GM21825 (cell line): Measurements from ENCODE around the gene TIE1.
"Not testable (repeated sequence)": the region's sequence is repeated elsewhere in the genome, so short reads cannot be mapped to it uniquely, and the experiment has no call there.

Source experiments
- ATAC-seq: cut with Tn5 transposase; IDR thresholded peaks from one replicate; pipeline ENCODE4 v1.9.1; 2021; ENCODE audit warnings: mild to moderate bottlenecking, moderate library complexity; ENCODE audit not compliant: unreplicated experiment

Gene TIE1

DNA sequence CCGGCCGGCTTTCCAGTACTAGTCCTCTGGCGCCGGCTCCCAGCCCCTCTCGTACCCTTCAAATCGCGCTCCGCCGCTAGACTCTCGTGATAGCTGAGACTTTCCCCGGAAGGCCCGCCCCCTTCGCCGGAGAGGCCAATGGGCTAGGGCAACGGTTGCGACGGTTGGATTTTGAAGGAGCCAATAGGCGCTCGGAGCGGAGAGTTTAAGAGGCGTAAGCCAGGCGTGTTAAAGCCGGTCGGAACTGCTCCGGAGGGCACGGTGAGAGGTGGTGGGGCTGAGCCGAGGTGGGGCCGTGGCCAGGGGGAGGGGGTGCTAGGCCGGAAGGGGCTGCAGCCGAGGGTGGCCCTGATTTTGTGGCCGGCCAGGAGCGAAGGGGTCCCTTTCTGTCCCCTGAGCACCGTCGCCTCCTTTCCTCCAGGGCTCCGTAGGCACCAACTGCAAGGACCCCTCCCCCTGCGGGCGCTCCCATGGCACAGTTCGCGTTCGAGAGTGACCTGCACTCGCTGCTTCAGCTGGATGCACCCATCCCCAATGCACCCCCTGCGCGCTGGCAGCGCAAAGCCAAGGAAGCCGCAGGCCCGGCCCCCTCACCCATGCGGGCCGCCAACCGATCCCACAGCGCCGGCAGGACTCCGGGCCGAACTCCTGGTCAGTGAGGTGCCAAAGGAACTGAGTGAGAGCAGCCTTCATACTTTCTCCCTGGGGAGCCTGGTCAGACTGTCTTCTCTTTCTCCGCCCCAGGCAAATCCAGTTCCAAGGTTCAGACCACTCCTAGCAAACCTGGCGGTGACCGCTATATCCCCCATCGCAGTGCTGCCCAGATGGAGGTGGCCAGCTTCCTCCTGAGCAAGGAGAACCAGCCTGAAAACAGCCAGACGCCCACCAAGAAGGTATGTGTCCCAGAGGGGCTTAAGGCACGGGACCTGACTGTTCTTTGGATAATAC is 58.2 kb downstream of the TIE1 start, which contains the start of gene CDC20:
Gene CDC20 (plus strand): TSS at position 236 of the 948 bp plus-strand sequence. CDS start 235 bp downstream, at position 471.
- peak; percentile 94 for ATAC-seq

DNA sequence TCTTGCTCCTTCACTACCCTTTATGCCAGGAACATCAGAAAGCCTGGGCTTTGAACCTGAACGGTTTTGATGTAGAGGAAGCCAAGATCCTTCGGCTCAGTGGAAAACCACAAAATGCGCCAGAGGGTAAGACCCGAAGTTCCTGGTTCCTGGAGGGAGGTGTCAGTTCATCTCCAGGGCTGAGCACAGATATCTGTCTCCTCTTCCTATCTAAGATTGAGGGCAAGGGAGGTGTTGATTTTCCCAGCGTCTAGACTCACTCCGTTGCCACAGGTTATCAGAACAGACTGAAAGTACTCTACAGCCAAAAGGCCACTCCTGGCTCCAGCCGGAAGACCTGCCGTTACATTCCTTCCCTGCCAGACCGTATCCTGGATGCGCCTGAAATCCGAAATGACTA is 58.9 kb downstream of the TIE1 start:
- no peak for ATAC-seq

DNA sequence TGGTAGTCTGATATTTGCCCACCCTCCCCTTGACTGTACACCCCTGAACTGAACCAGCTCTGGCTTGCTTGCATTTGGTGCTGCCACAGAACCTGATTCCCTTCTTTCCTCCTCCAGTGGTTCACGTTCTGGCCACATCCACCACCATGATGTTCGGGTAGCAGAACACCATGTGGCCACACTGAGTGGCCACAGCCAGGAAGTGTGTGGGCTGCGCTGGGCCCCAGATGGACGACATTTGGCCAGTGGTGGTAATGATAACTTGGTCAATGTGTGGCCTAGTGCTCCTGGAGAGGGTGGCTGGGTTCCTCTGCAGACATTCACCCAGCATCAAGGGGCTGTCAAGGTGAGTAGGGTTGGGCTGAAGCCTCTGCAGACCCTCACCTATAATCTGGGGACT is 59.8 kb downstream of the TIE1 start:
- ATAC-seq: no peak

DNA sequence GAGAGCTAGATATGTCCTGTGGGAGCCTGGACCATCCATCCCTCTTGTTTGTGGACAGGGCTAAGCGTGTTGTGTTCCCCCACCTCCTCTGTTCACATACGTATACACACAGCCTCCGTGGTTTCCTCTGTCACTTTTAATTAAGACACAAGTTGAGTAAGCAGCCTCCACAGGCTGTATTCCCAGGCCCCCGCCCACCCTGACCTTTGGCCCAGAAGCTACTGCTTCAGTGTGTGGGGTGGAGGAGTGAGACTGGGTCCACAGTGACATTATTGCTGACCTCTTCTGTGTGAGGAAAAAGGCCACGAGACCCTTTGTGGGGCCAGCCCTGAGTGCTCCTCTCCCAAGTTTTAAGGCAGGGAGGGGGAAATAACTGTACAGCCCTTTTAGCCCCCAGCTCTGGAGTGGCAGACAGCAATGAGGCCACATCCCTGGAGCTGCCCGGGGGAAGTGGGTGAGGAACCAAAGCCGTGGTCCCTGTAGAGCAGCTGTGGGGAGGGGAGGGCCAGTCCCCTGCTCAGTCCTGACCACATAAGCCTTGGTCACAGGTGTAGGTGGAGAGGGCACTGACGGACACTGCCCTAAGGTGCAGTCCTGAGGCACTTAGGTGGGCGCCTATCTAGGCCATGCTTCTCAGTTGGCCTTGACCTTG is 62.6 kb downstream of the TIE1 start:
- no peak for ATAC-seq

DNA sequence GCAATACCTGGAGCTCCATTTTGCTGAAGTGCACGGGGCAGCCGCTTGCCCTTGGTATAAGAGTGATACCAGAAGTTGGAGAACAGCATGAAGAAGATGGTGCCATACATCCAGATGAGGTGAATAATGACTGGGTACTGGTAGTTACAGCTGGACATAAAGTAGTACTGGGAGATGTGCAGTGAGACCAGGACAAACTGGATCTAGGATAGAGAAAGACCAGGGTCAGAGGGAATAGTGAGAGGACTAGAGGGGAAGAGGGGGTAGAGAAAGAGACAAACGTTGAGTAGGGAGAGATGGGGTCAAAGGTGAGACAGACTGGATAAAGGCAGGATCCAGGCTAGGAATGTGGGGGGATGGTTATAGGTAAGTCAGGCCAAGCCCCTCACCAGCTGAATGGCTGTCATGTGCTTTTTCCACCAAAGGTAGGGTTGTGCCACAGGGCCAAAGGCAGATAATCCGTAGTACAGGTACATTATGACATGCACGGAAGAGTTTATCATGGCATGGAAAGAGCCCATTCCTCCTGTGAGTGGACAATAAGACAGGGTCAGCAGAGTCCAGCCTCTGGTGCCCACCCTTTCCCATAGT is 63.2 kb downstream of the TIE1 start:
- ATAC-seq: no peak

DNA sequence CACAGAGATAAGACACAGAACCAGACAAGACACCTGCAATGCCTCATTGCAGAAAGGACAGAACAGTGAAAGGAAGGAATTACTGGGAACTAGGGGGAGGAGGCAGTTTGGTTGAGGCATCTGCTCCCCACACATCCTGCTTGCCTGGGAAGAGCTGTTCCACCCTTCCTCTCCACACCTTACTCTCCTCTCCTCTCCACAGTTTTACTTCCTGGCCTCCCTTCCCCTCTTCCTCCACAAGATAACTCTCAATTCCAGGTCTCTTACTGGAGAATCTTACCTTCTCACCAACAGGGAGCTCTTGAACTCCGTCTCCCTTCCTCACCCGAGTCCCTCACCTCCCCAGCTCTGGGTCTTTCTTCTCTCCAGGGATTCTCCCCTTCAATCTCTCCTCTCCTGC is 64.9 kb downstream of the TIE1 start:
- ATAC-seq: no peak

DNA sequence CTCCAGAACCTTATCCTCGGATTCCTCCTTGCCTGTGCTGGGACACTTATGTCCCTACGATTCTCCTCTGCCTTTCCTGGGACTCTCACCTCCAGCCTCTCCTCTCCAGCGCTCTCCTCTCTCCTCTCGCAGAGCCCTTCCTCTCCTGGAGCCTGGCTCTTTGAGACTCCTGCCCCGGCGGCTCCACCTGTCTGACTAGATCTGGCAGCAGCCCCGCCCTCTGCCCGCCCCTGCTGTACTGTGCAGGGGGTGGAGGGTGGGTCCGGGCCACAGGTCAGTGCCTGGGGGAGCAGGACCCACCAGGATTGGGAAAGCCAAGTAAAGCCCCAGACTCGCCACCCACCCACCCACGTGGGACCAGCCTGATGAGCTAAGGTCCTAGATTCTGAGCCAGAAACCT is 65.4 kb downstream of the TIE1 start:
- ATAC-seq: no peak

DNA sequence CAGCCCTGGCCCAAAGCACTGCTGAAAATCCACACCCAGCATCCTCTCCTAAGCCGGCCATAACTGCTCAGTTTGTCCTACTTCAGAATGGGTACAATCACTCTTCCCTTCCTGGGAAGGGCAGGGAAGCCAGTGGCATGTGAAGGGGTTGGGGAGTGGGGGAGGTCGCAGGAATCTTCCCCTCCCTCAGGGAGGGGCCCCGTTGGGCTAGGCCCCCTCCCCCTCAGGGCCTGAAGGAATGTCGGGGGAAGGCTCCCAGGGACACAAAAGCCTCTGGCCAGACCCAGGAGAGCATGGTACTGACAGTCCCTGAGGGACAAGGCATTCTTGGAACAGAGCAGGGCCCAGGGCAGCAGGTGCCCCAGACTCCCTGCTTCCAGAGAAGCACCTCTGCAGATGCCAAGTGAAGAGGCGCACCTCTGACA is 65.8 kb downstream of the TIE1 start:
- no peak for ATAC-seq

DNA sequence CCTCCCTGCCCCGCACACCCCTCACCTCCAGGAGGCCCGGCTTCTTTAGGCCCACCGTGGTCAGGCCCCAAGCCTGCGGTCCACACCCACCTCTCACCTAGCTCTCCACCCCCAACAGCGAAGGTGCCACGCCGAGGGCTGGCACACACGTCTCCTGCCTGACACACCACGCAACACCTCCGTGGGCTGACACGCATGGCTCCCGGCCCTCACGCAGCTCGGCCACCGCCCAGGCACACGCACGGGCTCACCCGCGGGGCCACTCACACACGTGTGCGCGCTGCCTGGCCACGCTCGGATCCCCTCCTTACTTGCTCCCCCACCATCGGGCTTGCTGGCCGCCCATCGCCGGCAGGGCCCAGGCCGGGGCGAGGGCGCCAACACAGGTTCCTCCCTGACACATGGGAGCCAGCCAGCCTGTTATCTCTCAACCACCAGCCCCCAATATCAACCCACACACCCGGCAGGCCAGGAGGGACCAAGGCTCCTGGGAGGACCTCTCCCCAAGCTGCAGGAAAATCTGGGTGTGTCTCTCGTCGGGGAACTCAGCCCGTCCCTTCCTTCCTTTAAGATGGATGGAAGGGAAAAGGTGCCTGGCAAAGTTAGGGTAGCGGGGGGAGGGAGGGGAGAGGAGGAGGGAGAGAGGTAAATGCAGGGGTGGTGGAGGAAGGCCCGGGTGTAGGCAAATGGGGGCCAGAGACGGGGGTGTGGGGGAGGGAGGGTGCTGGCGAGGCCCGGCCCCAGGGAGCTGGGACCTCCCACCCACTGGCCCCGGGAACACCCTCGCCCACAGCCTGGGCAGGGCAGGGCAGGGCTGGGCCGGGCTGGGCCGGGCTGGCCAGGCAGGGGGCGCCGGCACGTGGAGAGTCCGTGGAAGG is 66.5 kb downstream of the TIE1 start:
- peak; percentile 24 for ATAC-seq

GRCh38 chr1:43367904-43368645 is 67.3 kb downstream of the TIE1 start, which contains the start of gene ELOVL1:
ELOVL1 (minus strand) TSS chr1:43368011; CDS start chr1:43365609, 2,402 bp downstream.
- peak; percentile 68 for ATAC-seq

GRCh38 chr1:43368646-43369020 is 67.9 kb downstream of the TIE1 start:
- no peak for ATAC-seq

GRCh38 chr1:43369779-43370178 is 69.0 kb downstream of the TIE1 start:
- not testable (repeated sequence) for ATAC-seq

DNA sequence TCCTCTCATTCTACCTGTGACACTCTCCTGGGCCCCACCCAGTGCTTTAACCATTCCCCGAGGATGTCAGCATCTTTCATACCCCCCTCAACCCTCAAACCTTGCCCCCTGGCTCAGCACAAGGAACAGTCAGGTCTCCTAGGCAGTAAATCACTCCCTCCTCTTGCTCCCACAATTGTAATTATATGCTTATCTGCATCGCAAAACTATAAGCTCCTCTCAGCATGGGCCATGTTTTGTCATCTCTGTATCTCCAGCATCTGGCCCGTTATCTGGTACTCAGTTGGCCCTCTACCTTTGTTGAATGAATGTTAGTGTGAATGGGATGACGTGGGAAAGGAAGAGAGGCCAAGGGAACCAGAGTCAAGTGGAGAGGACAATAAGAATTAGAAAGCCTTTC is 69.8 kb downstream of the TIE1 start:
- no peak for ATAC-seq

- ATAC-seq: no peak
These were observed 71.4 kb downstream of the TIE1 start for GRCh38 chr1:43372172-43372571.
